NCI-H187 treated with DMSO at 0.1 percent for 48 hours (cell line): Measurements from ENCODE around the gene DTNBP1.

Source experiments
- DNase-seq: peaks from one replicate; lab custom pipeline; 2025; lab: John Stamatoyannopoulos, UW

Gene DTNBP1

DNA sequence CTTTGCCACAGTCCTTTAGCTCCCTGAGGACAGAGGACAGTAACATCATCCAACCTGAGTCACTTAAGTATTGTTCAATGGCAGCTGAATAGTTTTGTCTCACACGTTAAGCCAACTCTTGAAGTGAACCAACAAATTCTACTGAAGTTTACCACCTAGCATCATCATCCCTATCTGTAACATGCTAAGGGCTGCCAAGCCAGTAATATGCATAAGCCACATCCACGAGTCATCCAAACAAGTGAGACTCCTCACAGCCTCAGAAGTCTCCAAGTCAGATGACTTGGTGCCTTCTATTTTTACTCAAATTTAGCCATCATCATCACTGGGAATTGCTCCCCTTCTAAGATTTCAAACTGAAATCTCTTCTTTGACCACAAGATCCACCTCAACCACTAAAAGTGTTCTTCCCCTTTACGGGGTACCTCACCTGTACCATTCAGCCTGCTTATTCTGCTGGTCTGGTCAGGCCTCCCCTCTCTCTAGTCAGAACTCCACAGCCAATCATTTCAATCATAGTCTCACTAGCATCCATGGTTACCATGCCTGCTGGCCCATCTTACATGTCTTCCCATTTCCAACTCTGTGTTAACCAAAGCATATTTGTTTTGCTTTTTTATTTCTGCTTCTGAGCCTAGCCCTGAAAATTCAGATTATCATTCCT, 73.7 kb downstream of the DTNBP1 start:
- no peak for DNase-seq

- DNase-seq = no peak
These were observed 76.3 kb downstream of the DTNBP1 start for GRCh38 chr6:15586503-15586902.

DNA sequence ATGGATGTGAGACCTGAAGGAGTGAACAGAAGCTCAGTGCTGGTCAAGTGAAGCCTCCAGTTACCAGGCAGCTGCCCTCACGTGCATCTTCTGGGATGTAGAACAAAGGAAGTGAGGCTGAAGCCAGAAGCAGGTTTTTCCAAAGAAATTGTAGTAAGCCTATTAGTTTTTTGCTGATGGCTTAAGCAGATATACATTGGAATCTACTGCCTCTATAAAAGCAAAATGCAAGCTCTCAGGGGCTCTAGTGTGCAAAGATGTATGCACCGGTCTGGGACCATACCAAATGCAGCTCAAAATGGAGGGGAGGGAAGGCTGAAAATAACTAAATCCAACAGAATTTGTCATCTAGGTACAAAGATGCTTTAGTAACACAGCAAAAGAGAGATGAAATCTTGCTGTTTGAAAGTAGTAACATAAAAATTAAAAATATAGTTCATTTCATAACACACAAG, 77.0 kb downstream of the DTNBP1 start:
- no peak for DNase-seq

DNA sequence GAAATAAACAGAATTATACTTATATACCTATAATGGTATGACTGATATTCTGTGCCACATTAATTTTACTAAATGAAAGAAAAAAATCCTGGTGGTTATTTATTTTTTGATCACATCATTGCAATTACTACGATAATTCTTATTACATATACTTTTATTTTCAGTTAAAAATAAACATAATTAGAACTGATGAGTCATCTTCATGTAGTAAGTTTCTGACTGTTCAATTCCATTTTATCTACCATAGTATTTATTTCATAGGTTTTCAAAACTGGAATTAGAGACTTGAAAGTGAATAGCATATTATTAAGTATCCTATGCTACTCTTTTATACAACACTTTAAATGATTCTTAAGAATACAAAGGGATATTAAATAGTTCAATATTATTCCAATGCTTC, 80.3 kb downstream of the DTNBP1 start:
- DNase-seq = no peak

- DNase-seq = no peak
These were observed 81.1 kb downstream of the DTNBP1 start for GRCh38 chr6:15581751-15582150.

GRCh38 chr6:15580326-15580725, 82.5 kb downstream of the DTNBP1 start:
- DNase-seq = no peak

DNA sequence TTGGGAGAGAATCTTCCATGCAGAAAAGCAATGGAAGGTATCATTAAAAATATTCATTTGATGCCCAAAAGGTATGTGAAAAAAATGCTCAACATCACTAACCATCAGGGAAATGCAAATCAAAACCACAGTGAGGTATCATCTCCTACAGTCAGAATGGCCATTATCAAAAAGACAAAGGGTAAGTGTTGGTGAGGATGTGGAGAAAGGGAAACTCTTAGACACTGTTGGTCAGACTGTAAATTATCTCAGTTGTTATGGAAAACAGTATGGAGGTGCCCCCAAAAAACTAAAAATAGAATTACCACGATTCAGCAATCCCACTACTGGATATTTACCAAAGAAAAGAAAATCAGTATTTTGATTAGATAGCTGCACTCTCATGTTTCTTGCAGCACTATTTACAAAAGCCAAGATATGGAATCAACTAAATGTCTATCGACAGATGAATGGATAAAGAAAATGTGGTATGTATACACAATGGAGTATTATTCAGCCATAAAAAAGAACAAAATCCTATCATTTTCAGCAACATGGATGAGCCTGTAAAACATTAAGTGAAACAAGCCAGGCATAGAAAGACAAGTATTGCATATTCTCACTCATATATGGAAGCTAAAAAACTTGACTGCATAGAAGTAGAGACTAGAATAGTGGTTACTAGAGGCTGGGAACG, 84.0 kb downstream of the DTNBP1 start:
- DNase-seq = no peak

GRCh38 chr6:15577550-15578171, 85.2 kb downstream of the DTNBP1 start:
- no peak for DNase-seq

- no peak for DNase-seq
These were observed 85.7 kb downstream of the DTNBP1 start for GRCh38 chr6:15577106-15577505.

GRCh38 chr6:15575357-15576033, 87.3 kb downstream of the DTNBP1 start:
- DNase-seq = no peak

GRCh38 chr6:15574486-15574885, 88.3 kb downstream of the DTNBP1 start:
- no peak for DNase-seq

DNA sequence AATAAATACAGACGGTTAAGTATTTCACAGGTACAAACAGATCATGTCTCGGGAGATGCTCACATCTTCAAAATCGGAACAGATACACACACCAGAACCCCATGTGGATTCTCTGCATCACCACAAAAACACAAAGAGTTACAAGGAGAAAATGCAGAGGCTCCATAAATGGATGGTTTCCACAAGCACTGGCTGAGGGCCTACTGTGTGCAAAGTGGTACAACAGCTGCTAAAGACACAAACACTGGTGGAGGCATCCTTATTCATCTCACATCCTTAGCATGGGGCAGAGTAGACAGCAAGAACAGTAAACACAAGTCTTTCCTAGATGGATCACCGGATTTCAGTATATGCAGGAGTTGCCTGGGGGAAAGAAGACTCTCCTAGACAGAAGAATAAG, 88.8 kb downstream of the DTNBP1 start:
- no peak for DNase-seq

DNA sequence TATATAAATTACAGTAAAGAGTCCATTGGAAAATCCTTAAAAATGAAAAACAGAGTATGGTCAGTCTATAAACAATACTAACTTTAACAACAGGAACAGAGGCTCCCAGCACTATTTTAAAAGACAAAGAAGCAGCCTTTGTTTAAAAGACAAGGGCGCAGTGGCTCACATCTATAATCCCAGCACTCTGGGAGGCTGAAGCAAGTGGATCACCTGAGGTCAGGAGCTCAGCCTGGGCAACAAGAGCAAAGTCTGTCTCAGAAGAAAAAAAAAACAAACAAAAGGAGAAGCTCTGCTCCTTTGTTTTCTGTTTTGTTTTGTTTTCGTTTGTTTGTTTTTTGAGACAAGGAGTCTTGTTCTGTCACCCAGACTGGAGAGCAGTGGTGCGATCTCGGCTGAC, 89.4 kb downstream of the DTNBP1 start:
- no peak for DNase-seq

- no peak for DNase-seq
These were observed 90.4 kb downstream of the DTNBP1 start for GRCh38 chr6:15572296-15573016.

DNA sequence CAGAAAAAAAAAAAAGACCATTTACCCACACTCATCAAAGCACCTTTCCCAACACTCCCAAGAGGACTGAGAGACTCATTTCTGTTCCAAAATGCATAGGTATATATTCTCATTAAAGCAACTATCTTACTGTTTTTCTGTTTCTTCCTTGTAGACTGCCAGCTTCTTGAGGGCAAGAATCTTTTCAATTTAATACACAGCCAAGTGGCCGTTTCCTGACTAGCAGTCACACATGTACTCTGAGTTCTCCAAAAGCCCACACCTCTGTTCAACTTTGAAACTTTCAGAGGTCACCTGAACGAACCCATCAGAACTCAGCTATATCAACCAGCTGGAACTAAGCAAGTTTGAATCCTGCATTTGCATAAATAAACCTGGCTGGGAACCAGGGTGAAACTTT, 92.7 kb downstream of the DTNBP1 start:
- DNase-seq = no peak

GRCh38 chr6:15569035-15569995, 93.5 kb downstream of the DTNBP1 start:
- no peak for DNase-seq

DNA sequence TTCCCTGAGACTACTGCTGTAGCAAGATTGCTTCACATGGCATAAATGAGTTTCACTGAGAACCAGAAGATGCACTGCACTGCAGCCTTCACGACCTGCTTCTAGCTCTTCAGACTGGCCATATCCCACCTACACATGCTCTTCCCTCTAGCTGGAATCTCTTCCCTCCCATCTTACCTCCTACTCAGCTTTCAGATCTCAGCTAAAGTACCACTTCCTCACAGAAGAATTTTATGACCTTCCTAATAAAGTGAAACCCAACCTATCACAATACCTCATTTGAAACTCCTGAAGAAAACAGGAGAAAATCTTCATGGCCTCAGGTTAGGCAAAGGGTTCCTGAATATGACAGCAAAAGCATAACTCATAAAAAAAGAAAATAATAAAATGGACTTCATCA, 99.9 kb downstream of the DTNBP1 start:
- no peak for DNase-seq

- DNase-seq = no peak
These were observed 101.2 kb downstream of the DTNBP1 start for GRCh38 chr6:15561447-15562199.

- DNase-seq = no peak
These were observed 102.1 kb downstream of the DTNBP1 start for GRCh38 chr6:15560713-15561112.

DNA sequence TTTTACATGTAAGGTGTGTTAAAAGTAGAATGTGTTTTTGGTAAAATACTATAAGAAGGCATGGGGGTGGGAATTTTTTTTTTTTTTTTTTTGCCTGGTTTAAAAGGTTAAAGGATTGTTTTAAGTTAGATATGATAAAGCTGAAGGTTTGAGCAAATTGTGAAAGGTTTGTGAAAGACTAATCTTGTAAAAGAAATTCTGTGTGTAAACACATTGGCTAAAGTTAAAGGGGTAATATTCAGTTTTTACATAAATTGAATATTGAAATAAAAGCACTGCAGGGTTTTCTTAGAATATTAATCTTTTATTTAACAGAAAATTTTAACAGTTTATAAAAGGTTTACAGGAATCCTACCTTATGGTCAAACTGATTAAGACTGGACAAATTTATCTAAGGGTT, 105.7 kb downstream of the DTNBP1 start:
- DNase-seq = no peak
